ENCODE measurements around the gene PSMD13.

Gene PSMD13

GRCh38 chr11:221539-221938, 15.2 kb upstream of the PSMD13 start:
- Histone ChIP-seq H3K4me2 (no peak overlapping the region), H3K9me3 (replicated peaks in 1 of 11) (no peaks in the 10 kb centered on the region), H3K27me3 (no peaks in the 10 kb centered on the region), H3K4me1 (peaks cover 37 to 49% (median 43%) of the 10 kb centered on the region in 10 experiments), H3K27ac (peak overlapping the region in 1 of 11 experiments; percentile 96; a peak in 1 of 22 replicates), H3K9ac (no peak overlapping the region), H3K36me3 (peaks cover 0 to 27% (median 9%) of the 10 kb centered on the region in 11 experiments; a peak in 16 of 22 replicates), H4K20me1 (peaks cover 0 to 3% (median 0%) of the 10 kb centered on the region in 11 experiments; a peak in 1 of 22 replicates), H3K4me3 (no peak overlapping the region)
- no peak for TF ChIP-seq Cebpa-rat (IDR thresholded peaks at IDR 0.05)

- Histone ChIP-seq H4K20me1 (no peaks in the 10 kb centered on the region; a peak in 1 of 22 replicates), H3K9me3 (replicated peaks in 1 of 11) (no peaks in the 10 kb centered on the region), H3K4me3 (no peak overlapping the region), H3K36me3 (peaks cover 0 to 25% (median 8%) of the 10 kb centered on the region in 11 experiments; a peak in 13 of 22 replicates), H3K4me2 (peak overlapping the region in 4 of 11 experiments; percentile 66 to 96 (median 90); a peak in 6 of 22 replicates), H3K9ac (peak overlapping the region in 4 of 11 experiments; percentile 4 to 60 (median 38); a peak in 3 of 22 replicates), H3K27ac (peak overlapping the region in 5 of 11 experiments; percentile 23 to 96 (median 64); a peak in 8 of 22 replicates), H3K27me3 (no peaks in the 10 kb centered on the region), H3K4me1 (peaks cover 30 to 53% (median 48%) of the 10 kb centered on the region in 10 experiments)
- no peak for TF ChIP-seq Cebpa-rat (IDR thresholded peaks at IDR 0.05)
Measured at GRCh38 chr11:221998-222789, 14.6 kb upstream of the PSMD13 start.

- Histone ChIP-seq H3K4me3 (no peak overlapping the region), H3K9me3 (replicated peaks in 1 of 11) (no peaks in the 10 kb centered on the region), H3K4me1 (peaks cover 26 to 55% (median 49%) of the 10 kb centered on the region in 10 experiments), H3K27ac (peak overlapping the region in 8 of 11 experiments; percentile 23 to 96 (median 56); a peak in 14 of 22 replicates), H3K9ac (peak overlapping the region in 6 of 11 experiments; percentile 19 to 60 (median 36); a peak in 11 of 22 replicates), H4K20me1 (no peaks in the 10 kb centered on the region; a peak in 1 of 22 replicates), H3K27me3 (no peaks in the 10 kb centered on the region), H3K36me3 (peaks cover 0 to 25% (median 8%) of the 10 kb centered on the region in 11 experiments; a peak in 12 of 22 replicates), H3K4me2 (peak overlapping the region in 10 of 11 experiments; percentile 17 to 96 (median 74); a peak in 18 of 22 replicates)
- no peak for TF ChIP-seq Cebpa-rat (IDR thresholded peaks at IDR 0.05)
Measured at GRCh38 chr11:223026-223789, 13.6 kb upstream of the PSMD13 start.

- H3K4me1 ChIP-seq: peaks cover 26 to 55% (median 49%) of the 10 kb centered on the region in 10 experiments
- H3K36me3 ChIP-seq: peaks cover 0 to 20% (median 9%) of the 10 kb centered on the region in 11 experiments; a peak in 12 of 22 replicates
- H3K9ac ChIP-seq: peak overlapping the region in 9 of 11 experiments; percentile 16 to 80 (median 71); a peak in 16 of 22 replicates
- no peak for TF ChIP-seq Cebpa-rat (IDR thresholded peaks at IDR 0.05)
- peak overlapping the region in 8 of 11 experiments; percentile 77 to 96 (median 84); a peak in 17 of 22 replicates for H3K27ac ChIP-seq
- H3K27me3 ChIP-seq: no peaks in the 10 kb centered on the region
- H3K4me2 ChIP-seq: peak overlapping the region; percentile 28 to 96 (median 75)
- no peaks in the 10 kb centered on the region for H3K9me3 ChIP-seq (replicated peaks in 1 of 11)
- no peaks in the 10 kb centered on the region for H4K20me1 ChIP-seq
- peak overlapping the region in 1 of 10 experiments; percentile 13; a peak in 1 of 20 replicates for H3K4me3 ChIP-seq
Measured at GRCh38 chr11:223884-224283, 12.9 kb upstream of the PSMD13 start.

- peaks cover 26 to 55% (median 49%) of the 10 kb centered on the region in 10 experiments for H3K4me1 ChIP-seq
- TF ChIP-seq Cebpa-rat (IDR thresholded peaks at IDR 0.05): no peak
- peak overlapping the region; percentile 28 to 96 (median 75) for H3K4me2 ChIP-seq
- H3K9ac ChIP-seq: peak overlapping the region in 9 of 11 experiments; percentile 16 to 80 (median 71); a peak in 16 of 22 replicates
- H3K36me3 ChIP-seq: peaks cover 0 to 20% (median 8%) of the 10 kb centered on the region in 11 experiments; a peak in 13 of 22 replicates
- peak overlapping the region in 8 of 11 experiments; percentile 77 to 96 (median 84); a peak in 17 of 22 replicates for H3K27ac ChIP-seq
- no peaks in the 10 kb centered on the region for H3K27me3 ChIP-seq
- H3K9me3 ChIP-seq (replicated peaks in 1 of 11): no peaks in the 10 kb centered on the region
- H3K4me3 ChIP-seq: peak overlapping the region in 2 of 10 experiments; percentile 13 to 15; a peak in 3 of 20 replicates
- H4K20me1 ChIP-seq: no peaks in the 10 kb centered on the region
Measured at GRCh38 chr11:224424-224823, 12.4 kb upstream of the PSMD13 start.

GRCh38 chr11:225734-226453, 10.9 kb upstream of the PSMD13 start:
- Histone ChIP-seq H4K20me1 (no peaks in the 10 kb centered on the region), H3K9ac (peak overlapping the region; percentile 39 to 80 (median 62); a peak in 21 of 22 replicates), H3K9me3 (replicated peaks in 1 of 11) (no peaks in the 10 kb centered on the region), H3K36me3 (peaks cover 0 to 30% (median 11%) of the 10 kb centered on the region in 11 experiments; a peak in 13 of 22 replicates), H3K27me3 (no peaks in the 10 kb centered on the region), H3K4me3 (peak overlapping the region in 4 of 10 experiments; percentile 8 to 35 (median 10); a peak in 6 of 20 replicates), H3K4me1 (peaks cover 26 to 63% (median 50%) of the 10 kb centered on the region in 10 experiments), H3K4me2 (peak overlapping the region; percentile 68 to 96 (median 82)), H3K27ac (peak overlapping the region in 10 of 11 experiments; percentile 52 to 96 (median 82); a peak in 21 of 22 replicates)
- peak in 1 of 11 experiments; percentile 53; a peak in 1 of 22 replicates for TF ChIP-seq Cebpa-rat (IDR thresholded peaks at IDR 0.05)

- no peak for TF ChIP-seq Cebpa-rat (IDR thresholded peaks at IDR 0.05)
- Histone ChIP-seq H3K27me3 (no peaks in the 10 kb centered on the region), H3K4me2 (peak overlapping the region in 1 of 11 experiments; percentile 5; a peak in 1 of 22 replicates), H3K36me3 (peaks cover 0 to 31% (median 10%) of the 10 kb centered on the region in 11 experiments; a peak in 11 of 22 replicates), H3K4me3 (no peak overlapping the region), H3K27ac (peak overlapping the region in 1 of 11 experiments; percentile 91; a peak in 1 of 22 replicates), H4K20me1 (no peaks in the 10 kb centered on the region), H3K9ac (no peak overlapping the region), H3K4me1 (peaks cover 26 to 57% (median 44%) of the 10 kb centered on the region in 10 experiments), H3K9me3 (replicated peaks in 1 of 11) (no peaks in the 10 kb centered on the region)
Measured at GRCh38 chr11:227824-228379, 8.9 kb upstream of the PSMD13 start.

All from BLaER1 treated with 17β-estradiol and CSF1 and Interleukin-3, amounts not matched to agents 10 nM and 100 nM (cell line).